ENCODE data around the gene DTD1.

Gene DTD1

DNA sequence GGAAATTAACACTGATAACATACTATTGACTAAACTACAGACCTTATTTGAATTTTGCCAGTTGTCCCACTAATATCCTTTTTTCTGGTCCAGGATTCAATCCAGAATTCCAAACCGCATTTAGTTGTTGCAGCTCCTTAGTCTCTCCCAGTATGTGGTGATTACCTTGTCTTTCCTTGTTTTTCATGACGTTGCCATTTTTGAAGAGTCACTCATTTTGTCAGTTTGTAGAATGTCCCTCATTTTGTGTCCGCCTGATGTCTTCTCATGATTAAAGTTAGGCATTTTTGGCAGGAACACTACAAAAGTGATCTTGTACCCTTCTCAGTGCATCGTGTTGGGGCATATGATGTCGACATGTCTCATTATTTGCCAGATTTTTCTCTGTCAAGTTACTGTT, 33.1 kb downstream of the DTD1 start:
- DNase-seq = no peak

DNA sequence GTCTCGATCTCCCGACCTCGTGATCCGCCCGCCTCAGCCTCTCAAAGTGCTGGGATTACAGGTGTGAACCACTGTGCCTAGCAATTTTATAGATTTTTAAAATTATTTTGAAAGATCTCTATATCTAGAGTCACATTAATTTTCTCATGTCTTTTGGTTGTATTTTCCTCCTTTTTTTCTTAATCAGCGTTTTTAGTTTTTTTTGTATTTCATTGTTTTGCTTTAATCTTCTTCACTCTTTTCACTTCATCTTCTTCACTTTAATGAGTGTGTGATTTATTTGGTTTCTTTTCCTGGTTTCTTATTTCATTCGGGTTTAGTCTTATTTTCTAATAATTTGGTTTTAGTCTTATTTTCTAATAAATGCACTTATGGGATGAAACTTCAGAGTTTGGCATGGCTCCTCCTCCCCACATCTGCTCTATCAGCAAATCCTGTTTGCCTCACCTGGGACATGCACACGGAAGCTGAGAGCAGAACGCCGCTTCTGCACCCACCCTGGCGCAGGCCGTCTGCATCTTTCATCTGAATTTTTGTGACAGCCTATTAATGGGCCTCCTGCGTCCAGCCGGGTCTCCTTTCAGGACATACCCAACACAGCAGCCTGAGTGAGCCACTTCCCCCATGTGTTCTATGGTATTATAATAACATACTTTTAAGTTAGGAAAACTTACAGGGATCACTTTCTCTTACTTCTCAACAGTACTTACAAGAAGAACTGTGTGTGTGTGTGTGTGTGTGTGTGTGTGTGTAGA, 35.5 kb downstream of the DTD1 start:
- DNase-seq = no peak

DNA sequence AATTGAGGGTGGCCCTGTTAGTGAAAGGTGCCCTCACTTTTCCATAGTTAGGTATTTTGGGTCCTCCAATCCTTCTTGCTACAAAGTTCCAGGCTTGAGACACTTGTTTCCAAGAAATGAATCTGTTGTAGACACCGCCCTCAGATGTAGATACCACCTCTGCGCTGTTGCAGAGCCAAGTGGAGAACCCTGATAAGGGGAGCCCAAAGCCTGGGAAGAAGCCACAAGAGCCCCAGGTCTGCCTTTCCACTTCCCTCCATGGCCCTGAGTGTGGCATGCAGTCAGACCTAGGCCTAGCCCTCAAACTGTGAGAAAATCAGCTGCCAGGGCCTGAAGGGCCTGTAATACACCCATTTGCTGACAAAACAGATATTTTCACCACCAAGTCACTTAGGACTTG, 37.1 kb downstream of the DTD1 start:
- no peak for DNase-seq

DNA sequence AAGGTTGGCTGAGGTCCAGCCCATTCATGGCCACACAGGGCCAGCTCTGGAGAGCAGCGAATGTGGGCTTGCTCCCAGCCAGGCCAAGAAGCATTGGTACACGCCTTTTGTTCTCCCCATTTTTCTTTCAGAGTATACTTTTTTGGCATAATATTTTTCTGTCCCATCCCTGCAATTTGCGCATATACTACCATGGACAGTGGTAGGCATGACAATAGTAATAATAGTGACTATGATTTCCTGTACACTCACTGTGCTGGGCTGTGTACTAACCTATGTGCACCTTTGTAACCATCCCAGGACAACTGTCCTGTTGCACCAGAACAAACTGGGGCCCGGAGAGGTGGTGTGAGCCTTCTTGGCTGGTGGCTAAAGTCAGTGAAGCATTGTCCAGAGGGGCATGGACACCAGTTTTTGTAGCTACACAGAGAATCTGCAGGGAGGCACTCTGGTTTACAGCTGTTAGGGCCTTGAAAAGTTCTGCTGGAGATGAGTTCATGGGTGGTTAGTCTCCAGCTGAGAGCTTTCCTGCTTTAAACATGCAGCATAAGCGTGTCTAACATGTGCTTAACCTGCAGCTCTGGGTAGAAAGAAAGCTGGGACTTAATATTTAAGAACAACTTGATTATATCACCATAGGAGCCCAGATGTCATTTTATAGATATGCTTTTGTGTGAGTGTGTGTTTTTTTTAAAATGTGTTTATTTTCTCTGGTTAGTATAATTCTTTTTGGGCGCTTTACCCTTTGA, 38.2 kb downstream of the DTD1 start:
- DNase-seq = no peak

DNA sequence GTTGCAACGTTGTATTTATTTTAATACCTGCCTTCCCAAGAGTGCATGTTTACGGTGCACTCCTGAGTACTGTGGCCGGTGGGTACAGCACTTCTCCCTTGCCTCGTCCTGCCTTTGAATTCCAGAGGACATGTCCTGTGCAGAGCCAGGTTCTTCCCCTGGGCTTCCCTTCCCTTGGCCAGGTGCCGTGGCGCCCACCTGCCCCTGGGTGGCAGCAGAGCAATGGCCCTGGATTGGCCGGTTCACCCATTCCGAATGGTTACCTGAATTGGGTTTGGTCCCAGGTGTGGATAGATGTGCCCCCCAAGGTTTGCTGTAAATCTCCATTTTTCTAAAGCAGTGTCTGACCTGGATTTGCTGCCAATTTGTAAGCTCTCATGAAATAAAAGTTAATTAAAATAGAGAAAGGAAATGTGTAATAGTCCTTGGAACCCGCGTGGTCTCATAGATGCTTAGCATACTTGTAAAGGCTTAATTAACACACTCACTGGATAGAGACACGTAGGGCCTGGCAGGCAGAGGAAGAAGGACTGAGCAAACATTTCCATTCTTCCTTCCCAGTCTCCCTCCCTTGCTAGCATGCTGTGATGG, 40.6 kb downstream of the DTD1 start:
- no peak for DNase-seq

DNA sequence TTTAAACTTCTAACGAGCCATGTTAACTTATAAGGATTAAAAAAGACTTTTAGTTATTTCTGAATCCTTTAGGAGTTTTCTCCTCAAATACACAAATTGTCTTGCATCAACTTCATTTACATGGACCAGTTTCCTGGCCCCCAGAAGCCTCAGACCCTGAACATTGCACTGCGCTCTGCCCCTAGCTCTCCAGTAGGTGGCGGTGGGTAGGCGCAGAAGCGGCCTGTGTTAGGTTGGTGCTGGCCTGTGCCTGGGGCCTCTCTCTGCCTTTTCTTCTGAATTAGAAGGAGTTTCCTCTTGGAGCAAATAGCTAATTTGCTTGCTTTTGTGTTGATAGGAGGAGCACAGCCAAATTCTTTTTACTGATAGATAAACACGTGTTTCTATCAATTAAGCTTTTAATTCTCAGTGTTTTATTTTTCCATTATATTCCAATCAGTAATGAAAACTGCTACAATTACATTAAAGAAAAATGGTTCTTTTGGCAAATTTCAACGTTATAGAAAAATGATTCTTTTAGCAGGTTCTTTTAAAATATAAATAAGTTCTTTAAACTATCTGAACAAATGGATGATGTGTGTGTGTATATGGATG, 44.4 kb downstream of the DTD1 start:
- peak; percentile 9 to 29 for DNase-seq

DNA sequence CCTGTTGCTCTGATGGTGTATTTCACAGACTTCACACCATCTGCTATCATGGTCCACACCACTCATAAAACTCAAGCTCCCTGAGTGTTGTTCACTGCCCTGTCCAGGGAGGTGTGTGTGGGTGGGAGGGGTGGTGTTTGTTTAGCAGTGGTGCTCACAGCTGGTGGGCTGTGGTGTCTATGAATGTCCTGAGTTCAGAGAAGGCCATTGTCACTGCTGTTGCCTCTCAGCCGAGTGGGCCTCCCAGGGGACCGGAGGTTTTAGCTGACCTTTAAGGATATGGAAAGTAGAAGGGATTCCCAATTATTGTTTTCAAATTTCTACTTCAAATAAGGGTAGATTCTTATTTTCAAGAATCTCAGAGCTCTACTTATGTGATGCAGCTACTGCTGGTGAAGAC, 45.6 kb downstream of the DTD1 start:
- DNase-seq = no peak

DNA sequence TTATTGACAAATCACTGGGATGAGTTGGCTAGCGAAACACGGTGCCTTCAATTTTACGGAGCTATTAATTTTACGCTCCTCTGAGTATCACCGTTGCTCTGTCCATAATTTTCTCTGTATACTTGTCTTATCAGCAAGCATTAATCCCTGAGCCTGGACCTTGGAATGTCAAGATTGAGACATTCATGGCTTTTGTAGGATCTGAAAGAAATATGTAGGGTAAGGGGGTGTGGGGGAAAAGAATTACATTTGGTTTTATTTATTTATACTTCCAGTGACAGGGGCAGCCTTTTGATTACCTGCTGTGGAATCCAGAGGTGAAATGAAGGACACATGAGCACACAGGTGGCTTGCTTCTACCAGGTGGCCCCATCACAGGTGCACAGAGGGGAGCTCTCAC, 46.6 kb downstream of the DTD1 start:
- DNase-seq = no peak

DNA sequence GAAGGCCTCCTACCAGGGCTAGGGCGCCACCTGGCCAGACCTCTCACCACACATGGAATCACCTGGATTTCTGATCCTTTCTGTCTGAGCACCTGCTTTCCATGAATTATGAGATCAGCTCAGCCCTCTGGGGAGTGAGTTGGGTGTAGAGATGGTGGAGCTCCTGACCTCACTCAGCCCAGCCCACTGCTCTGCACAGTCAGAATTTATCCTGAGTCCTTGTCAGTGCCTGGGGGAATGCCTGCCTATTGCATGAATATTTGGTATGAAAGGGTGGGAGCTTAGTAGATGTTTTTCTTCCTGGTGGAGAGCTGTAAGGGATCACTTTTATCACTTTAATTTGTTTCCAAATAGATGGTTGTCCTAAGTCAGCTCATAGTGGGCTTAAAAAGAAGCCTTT, 47.5 kb downstream of the DTD1 start:
- DNase-seq = no peak

DNA sequence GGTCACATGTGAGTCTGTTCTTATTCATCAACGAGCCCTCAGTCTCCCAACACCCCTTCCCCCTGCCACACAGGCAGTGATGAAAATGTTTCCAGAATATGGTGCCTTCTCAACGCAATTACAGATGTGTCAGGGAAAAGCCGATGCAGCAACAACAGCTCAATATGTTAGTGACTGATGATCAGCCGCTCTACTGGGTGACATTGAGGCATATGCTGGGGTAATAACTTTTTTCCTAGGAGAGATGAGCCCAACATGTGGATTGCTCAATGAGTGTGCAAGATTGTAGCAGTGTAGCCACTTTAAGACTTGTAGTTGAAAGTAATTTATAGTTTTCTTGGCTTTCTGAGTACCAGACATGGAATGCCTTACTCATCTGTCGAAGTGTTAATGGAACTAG, 49.4 kb downstream of the DTD1 start:
- DNase-seq = no peak

DNA sequence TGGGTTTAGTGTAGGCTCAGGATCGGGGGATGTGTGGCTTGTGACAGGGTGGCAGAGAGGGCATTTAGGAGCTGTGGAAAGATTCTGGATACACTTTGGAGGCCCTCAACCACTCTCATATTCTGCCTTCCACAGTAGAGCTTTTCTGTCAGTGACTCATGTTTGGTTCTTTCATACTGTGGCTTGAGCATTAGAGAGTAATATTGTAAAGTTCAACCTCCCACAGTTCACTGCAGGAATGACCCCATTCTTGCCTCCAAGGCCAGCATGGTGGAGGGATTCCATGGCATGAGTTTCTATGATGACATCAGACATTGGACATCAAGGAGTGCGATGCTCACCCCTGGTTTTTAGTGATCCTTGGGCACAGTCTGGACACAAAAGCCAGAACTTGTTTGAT, 50.9 kb downstream of the DTD1 start:
- DNase-seq = no peak

DNA sequence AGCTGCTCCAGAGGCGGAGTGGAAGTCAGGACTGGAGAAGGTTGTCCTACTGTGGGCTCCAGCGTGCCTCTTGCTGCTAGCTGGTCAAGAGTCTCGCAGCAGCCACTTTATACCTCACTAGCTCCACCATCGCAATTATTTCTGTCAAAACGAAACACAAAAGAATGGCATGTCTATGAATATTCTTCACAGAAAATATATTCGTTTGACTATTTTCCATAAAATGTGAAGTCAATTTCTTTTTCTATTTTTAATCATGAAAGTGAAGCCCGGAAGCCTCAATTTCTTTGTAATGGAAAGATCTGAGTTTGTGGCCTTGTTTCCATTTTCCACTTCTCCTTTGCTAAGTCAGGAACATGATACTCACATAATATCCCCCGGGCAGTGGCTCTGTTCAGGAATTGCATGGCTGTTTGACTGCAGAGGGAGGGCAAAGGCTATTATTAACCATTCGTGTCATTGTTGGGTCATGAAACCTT, 51.7 kb downstream of the DTD1 start:
- no peak for DNase-seq

DNA sequence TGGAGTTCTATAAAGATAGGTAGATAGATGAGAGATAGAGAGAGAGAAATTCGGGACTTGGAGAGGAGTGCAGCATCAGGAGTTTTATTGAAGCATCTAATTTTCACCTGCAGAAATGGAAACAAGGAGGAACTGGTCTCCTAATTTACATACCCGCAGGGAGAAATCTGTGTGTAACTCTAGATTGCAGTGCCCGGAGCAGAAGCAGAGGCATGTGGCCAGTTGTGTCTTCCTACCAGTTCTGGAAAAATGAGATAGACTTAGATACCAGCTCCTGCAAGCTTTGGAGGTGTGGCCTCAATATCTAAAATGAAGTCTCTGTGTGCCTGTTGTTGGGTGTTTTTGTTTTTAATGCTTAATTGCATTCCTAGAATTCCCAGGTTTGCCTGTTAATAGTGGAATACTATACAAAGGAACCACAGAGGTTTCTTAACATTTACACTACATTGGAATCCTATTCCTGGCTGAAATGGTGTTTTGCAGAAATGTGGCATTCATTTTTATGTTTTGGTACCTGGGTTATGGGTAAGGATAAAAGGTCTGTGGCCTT, 57.4 kb downstream of the DTD1 start:
- no peak for DNase-seq

DNA sequence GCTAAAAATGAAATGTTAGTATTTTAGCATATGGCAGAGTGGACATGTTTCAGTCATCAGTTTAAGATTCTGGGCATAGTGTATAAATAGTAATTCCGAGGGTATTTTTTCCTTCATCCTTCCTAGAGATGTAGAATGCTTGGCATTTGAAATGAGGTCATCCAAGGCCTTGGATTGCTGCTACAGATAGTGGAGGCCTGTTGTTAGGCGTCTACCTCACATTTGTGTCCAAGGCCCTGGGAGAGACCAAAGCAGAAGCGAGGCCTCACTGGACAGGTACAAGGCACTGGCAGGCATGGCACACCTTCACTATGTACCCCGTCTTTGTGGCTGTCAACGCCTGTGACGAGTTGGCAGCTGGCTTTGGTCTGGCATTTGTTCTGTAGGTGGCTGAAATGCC, 58.0 kb downstream of the DTD1 start:
- no peak for DNase-seq

DNA sequence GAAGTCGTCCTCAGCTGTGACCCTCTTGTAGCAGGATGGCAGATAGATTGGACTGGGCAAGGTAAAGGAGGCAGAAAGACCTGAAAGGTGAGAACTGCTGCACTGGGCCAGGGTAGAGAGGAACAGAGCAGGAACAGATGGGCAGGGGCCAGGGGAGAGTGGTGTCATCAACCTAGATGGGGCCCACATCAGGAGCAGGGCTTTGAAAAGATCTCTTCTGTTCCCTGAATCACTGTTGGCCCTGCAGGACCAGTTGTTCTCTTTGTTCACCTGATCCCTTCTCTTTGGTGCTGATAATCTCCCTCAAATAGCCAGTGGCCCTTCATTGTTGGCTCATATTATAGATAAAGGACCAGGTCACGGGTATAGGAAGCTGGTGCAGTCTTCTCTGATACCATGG, 59.9 kb downstream of the DTD1 start:
- DNase-seq = no peak

DNA sequence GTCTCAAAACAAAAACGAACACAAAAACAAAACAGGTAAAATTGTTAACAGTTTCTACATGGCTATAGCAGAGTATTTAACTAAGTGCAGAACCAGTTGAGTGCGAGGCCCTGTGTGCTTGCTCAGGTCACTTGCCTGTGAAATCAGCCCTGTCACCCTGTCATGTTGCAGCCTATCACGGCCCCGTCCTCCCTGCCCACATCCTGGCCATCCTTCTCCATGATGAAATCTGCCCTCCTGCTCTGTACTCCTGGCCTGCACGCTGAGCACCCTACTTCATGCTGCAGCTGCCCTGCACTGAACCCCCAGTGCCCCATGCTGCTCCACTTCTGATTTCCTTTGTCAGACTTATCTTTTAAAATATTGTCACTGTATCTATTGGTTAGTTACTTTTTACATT, 62.4 kb downstream of the DTD1 start:
- DNase-seq = no peak

DNA sequence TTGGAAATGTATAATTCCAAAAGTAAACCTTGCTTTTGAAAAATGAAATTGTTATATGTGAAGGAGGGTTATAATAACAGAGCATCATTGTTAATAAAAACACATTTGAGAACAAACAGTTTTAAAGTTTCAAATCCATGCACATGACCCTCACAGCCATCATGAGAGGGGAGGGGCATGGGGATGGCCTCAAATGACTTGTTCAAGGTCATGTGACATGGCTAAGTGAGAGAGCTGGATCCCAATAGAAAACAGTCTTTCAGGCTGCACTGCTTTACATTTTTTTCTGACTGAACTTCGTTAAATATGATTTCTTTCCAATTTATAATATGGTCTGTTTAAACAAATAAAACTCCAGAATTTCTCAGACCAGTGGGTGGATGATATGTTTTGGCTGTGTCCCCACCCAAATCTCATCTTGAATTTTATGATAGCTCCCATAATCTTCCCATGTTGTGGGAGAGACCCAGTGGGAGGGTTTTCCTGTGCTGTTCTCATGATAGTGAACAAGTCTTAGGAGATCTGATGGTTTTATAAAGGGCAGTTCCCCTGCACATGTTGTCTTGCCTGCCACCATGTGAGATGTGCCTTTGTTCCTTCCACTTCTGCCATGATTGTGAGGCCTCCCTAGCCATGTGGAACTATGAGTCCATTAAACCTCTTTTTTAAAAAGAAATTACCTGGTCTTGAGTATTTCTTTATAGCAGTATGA, 66.0 kb downstream of the DTD1 start:
- DNase-seq = no peak

DNA sequence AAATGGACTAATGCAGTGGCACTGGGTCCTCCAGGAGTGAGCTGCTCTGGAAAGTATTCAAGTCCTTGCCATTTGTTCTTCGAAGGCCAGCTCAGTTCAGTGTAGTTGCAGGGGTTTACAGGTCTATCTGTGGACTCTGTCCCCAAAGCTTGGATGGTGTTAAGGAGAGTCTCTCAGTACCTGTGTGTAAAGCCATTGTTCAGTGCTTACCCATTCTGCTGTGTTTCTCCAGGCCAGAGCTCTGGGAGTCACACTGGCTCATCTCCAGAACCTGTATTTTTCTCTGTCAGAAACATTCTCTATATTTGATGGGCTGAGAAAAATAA, 66.6 kb downstream of the DTD1 start:
- no peak for DNase-seq

DNA sequence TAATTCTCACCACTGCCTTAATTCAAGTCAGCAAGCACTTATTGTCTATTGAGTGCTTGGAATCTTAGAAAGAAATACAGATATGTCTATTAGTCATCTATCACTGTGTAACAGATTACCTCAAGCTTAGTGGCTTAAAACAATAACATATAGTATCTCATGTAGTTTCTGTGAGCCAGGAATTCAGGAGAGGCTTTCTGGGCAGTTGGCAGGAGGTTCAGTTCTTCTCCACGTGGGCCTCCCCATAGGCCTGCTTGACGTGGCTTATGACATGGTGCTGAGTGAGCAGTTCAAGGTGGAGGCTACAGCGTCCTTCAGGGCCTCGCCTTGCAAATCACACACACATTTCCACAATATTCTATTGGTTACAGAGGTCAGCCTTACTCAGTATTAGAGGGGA, 69.7 kb downstream of the DTD1 start:
- DNase-seq = no peak

DNA sequence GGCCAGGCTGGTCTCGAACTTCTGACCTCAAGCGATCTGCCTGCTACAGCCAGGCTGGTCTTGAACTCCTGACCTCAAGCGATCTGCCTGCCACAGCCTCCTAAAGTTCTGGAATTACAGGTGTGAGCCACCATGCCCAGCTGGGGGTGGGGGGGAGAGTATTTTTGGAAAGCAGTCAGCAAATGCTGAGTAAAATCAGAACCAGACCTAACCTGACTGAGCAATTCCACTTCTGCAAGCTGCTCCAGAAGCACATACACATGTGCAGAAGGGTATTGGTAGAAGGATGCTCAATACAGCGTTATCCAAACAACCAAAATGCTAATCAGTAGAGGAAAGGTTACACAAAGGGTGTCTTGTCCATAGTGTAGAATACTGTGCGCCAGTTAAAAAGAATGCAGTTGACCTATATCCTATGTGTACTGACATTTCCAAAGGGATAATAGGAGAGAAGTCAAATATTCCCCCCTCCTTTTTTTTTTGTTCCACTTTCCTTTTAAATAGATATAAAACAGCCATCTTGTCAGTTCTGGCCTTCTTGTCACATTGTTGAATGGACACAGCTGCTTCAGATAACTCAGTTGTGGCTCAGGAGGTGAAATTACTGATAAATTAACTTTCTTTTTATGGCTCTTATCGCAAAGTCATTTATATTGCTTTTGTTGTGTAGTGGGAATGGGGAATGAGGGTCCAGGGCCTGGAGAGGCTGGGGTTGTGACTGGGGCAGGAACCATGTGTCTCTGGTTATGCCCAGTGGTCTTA, 74.6 kb downstream of the DTD1 start:
- DNase-seq = no peak

DNA sequence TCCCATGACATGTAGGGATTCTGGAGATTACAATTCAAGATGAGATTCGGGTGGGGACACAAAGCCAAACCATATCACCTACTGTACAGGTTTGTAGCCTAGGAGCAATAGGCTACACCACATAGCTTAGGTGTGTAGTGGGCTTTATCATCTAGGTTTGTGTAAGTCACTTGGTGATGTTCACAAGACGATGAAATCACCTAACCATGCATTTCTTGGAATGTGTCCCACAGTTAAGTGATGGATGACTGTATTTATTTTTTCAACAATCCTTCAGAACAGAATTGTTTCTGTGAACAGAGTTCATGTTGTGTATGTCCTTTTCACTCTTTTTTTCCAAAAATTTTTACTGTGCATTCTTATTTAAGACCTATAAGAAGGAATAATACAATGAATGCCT, 76.1 kb downstream of the DTD1 start:
- DNase-seq = no peak

DNA sequence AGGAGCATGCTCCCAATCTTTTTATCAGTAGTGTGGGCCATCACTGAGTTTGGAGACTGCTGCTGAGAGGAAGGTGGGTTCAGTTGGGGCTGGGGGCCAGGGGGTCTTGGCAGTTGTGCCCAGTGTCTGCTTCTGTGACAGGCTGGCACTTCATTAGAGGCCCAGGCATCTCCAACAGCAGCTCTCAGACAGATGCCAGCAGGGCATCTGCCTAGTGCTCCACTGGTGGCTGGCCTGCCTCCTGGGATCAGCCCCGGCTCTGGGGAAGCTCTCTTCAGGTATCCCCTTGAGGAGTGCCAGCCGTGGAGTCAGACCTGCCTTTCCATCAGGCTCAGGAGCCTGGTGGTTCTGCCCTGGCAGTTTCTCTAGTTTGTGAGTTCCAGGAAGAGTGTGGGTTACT, 77.3 kb downstream of the DTD1 start:
- no peak for DNase-seq

Data from activated CD4-positive, alpha-beta T cell treated with anti-CD3 and anti-CD28 coated beads, Interleukin-2, amount 50 U/mL, for 4 hours (primary cell).